GM18511 (cell line): ENCODE data around the gene POU6F1.

Source experiments
- ATAC-seq: cut with Tn5 transposase; IDR thresholded peaks from one replicate; pipeline ENCODE4 v1.9.1; 2021; ENCODE audit warnings: mild to moderate bottlenecking, moderate library complexity; ENCODE audit not compliant: unreplicated experiment

POU6F1 gene

DNA sequence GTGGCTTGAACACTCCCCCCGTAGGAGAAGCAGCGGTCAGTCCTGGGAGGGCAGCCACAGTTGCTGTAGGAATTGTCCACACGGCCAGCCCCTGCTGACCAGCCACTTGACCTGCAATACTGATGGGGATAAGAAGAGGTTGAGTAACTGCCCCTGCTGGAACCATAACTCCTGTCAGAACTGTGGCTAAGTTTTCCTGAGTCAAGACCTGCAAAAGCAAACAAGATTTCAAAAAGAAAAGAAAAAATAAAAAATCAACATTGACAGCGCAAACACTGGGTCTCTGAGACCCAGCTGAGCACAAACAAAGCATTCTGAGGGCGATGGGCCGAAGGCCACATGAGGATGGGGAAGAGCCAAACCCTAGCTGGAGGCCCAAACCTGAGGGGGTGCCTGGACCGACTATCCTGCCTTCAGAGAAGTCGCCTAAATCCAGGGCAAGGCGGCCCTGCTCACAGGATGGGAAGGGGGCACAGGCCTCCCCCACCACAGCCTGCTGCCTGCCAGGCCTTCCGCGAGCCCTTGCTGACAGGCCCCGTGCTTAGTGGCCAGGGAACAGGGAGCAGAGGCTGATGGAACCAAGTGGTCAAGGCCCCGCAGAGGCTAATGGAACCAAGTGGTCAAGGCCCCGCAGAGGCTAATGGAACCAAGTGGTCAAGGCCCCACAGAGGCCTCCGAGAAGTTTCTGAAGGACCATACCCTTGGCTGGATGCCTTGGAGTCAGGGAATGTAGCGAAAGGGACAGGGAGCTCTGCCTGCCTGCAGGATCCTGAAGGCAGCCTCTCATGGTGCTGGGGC, 19.1 kb downstream of the POU6F1 start:
- ATAC-seq = no peak

DNA sequence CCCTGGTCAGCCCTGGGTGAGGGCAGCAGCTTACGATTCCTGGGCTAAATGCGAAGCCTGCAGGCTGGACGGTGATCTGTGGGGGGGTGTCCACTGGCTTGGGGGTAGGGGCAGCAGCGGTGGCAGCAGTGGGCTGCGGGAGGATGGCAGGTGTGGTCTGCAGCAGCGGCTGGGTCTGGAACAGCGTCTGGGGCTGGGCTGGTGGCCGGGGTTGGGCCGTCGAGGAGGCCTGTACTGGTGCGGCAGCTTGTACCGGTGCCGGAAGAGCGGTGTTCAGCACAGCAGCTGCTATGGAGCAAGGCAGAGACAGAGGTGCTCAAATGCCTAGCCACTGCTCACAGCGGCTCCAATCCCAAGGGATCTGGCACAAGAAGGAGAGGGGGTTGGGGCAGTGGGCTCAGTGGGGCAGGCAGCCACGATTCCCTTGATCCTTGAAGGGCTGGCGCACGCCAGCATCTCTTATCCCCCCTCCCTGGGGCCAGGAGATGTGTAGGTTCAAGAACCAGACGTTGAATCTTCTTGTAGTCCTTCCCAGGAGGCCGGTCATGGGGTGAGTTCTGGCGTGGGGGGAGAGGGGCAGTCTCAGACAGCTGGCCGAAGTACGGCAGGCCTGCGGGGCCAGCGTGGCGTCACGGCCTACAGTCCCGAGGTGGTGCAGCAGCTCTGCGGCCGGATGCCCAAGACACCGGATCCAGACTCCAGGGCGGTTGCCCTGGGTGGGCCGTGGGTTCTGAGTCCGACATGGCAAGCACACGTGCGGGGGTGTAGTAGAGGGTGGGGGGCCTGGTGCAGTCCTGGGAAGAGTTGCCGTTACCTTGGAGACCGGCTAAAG, 19.9 kb downstream of the POU6F1 start:
- no peak for ATAC-seq

DNA sequence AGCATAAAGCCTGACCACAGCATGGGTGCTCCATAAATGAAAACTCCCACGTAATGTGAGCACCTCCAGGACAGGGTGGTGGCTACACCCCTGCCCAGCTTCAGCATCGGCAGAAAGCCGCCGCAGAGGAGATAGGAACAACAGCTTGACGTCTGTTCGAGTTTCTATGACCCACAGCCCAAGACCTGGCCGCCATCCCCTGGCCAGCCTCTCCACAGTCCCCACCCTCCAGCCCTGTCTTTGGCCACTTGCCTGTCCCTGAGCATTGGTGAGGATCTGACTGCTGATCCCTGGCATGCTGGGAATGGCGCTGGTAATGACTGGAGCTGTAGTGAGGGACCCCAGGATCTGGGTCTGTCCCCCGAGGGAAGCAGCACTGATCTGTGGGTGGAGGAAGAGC, 21.3 kb downstream of the POU6F1 start:
- ATAC-seq = no peak

DNA sequence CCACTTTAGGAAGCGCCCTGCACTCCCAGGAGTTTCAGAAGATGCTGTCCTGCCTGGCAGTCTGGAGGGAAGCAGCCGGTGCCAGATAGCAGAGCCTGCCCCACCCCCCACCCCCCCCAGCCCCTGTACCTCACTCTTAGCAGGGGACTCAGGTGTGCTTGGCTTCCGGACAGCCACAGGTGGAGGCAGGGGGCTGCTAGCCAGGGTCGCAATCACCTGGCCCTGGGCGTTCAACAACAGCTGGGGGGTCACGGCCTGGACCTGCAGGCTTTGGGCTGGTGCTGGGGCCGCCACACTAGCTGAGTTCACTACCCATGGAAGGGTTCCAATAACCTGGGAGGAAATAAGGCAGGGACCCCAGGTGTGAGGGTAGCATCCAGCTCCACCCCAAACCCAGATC, 22.0 kb downstream of the POU6F1 start:
- no peak for ATAC-seq

DNA sequence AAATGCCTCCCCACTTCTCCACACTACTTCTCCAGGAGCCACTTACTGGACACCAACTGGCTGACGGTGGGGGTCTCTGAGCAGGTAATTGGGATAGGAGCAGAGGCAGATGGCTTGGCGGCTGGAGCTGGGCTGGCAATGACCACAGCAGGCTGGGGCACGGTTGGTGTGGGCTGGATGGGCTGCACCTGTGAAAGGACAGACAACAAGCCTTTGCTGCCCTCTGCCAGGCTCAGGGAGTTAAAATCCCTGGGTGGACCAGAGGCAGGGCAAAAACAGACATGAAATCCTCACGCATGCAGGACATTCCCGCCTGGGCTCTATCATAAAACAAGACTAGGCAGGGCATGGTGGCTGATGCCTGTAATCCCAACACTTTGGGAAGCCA, 25.6 kb downstream of the POU6F1 start:
- ATAC-seq = no peak

DNA sequence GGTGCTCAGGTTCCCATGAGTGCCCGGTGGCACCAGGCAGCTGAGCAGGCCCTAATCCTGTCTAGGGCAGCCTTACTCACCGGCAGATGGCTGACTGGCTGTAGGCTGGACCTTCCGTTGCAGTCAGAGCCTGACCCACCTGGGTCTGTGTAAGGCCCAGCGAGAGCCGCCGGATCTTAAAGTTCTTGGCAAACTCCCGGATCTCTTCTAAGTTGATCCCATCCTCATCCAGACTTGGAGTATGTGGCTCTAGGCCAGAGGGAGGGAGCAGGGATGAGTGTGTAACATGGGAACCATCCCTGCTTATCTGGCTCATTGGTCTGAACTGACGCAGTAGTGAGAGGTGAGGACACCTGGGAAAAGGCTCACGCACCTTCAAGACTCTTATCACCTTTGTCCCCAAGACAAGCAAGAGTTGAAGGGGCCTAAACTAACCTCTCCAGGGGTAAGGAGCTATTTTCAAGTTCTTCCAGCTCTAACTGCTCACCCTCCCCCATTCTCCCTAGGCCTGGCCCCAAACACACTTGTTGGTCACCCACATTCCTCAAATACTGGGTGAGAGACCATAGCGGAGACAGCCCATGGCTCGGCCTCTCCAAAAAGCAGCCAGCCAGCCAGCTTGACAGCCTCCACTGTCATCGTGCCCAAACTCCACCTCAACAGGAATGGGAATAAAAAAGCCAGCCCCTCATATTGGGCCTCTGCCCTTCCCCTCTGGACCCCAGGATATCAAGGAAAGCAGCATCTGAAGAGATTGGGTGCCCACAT, 26.2 kb downstream of the POU6F1 start:
- no peak for ATAC-seq

DNA sequence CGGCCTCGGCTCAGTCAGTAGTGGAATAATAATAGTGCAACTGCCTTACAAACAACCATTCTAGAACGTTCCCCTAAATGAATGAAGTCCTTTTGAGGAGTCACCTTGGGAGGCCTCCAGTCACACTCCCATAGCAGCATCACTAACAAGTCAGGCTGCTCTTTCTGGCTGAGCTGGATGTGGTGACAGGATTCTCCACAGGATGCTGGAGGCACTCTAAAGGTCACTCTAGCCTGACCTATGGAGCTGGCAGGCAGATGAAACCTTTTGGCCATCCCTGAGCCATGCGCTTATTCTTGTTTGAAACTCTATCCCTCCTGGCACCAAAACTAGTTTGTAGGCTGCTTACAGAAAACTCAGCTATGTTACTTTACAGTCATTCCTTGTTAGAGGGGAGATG, 27.0 kb downstream of the POU6F1 start:
- no peak for ATAC-seq

DNA sequence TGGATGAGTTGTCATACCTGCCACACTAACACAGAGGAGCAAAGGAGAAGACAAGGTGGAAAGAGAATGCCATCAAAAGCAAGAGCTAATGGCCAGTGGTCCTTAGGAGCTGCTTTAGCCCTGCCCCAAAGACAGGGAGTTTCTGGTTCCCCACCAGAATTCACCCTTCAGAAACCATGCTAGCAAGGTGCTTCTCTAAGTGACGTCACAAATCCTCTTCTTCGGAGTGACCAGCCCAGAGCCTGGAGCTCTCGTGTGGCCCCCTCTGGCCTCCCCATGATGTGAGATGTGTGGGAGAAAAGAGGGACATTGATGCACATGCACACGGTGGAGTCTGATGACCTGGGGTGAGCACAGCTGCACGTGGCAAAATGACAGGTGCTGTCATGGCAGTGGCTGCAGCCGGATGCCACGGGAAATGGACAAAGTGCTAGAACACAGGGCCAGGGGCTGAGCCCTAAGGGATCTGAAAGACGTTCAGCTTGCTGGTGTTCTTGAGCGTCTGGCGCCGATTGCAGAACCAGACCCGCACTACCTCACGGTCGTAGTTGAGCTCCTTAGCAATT, 28.0 kb downstream of the POU6F1 start:
- ATAC-seq = no peak

DNA sequence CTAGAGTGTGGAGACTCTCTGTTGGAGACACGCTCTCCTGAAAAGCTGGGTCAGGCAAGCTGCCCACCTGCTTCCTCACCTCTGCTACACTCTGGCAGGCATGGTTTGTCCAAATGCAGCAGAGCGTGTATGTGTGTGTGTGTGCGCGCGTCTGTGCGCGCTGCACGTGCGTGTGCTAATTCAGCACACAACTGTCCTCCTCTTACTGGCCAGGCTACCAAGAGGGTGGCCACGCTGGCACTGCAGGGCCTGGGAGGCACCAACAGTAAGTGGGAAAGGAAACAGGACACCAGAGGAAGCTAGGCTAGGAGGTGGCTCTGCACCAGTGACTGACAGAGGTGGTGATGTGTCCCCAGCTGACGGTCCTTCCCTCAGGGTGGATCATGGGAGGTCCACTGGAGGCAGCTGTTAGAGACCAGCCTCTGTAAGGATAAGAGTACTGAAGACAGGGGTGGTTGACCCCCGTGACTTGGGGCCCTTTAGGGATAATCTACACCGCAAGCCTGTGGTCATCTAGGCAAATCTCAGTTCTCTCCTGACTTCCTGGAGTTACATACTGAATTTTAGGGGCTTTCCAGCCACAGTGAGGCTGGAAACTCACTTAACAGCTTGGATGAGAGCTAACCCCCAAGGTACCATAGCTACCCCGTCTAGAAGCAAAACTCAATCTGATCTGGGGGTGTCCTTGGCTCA, 29.4 kb downstream of the POU6F1 start:
- no peak for ATAC-seq

DNA sequence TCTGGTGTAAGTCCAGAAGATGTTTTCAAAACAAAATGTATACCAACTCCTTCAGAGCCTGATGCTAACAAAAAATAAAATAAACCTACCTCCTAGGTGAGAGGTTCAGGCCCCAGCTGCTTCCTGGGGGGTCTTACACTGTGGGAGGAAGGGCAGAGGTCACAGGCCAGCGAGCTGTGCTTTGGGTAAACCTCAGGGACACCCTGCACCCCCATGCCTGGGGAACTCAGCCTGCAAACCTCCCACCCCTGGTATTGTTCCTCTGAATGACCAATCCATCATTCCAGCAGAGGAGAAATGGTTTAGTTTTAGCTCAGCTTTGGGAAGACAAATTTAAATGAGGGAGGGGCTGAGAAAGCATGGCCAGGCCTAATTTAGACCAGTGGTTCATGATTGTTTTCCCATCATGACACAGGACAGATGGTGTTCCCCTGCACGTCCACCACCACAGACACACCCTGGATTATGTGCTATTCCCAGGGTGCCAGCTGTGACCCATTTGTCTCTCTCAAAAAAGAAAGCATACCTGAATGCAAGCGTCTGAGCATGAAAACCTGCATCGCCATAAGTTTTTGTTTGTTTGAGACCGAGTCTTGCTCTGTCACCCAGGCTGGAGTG, 30.4 kb downstream of the POU6F1 start:
- ATAC-seq = no peak

DNA sequence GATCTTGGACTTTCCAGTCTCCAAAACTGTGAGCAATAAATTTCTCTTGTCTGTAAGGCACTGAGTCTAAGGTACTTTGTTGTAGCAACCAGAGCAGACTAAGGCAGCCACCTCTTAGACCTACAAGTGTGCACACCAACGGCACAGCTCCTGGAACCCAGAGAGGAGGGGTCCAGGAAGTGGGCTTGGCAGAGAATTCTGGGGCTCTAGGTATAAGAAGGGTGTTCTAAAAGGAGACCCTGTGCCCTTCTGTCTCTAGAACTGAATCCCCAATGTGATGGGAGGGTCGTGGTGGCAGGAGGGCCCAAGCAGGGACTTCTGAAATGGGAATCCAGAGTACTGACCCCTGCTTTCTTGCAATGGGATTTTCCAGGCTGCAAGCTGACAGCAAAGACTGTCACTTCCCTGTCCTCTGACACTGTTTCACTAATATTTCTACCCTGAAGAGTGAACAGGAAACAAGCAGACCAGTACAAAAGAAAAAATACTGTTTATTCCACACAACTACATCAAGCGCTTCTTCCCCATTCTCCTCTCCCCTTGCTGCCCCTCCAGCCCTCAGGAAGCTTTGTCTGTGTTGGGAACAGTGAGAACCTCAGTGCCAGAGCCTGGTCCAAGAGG, 31.3 kb downstream of the POU6F1 start:
- no peak for ATAC-seq

DNA sequence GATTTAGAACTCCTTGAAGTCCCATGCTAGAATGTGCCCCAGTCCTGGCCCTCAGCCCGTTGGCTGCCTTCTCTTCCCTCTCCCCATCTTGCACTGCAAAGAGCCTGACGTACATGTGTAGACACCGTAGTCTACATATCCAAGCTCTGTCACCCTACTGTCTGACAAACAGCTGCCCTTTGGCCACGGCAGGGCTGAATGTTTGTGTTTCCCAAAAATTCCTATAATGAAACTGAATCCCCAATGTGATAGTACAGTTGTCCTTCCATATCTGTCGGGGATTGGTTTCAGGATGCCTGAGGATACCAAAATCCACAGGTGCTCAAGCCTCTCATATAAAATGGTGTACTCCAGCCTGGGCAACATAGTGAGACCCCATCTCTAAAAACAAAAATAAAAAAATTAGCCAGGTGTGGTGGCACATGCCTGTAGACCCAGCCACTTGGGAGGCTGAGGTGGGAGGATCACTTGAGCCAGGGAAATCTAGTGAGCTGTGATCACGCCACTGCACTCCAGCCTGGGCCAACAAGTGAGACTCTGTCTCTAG, 32.6 kb downstream of the POU6F1 start:
- ATAC-seq = no peak

DNA sequence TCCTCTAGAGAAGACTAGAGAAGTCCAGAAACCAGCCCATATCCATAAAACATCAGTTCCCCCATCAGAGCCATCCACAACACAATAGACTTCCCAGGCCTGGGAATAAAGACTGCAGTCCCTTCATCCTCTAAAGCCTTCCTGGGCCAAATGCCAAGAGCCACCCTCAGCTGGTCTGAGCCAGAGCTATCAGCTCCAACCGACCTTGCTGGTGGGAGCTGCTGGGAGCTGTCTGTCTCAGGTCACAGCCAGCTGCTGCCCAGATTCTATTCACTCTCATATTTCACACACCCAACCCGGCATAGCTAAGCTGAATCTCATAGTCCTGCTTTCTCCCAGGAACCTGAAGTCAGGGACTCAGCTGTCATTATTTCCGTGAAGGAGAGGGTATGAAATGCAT, 34.0 kb downstream of the POU6F1 start:
- ATAC-seq = no peak

DNA sequence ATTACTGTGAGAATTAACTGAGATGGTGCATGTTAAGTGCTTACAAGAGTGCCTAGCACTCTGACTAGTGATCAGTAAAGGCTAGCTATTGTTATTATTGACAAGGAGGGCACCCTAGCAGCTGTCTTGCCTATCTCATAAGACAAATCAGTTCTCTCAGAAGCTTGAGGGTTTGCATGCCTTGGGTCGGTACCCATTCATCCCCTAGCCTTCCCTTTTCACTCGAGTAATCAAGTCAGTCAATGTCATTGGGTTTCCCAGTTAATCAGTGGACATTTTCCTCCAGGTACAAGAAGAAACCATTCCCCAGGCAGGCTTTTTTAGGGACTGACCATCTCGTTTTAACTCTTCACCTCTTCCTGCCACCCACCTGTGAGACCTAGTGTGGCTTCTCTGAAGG, 34.5 kb downstream of the POU6F1 start:
- ATAC-seq = no peak

DNA sequence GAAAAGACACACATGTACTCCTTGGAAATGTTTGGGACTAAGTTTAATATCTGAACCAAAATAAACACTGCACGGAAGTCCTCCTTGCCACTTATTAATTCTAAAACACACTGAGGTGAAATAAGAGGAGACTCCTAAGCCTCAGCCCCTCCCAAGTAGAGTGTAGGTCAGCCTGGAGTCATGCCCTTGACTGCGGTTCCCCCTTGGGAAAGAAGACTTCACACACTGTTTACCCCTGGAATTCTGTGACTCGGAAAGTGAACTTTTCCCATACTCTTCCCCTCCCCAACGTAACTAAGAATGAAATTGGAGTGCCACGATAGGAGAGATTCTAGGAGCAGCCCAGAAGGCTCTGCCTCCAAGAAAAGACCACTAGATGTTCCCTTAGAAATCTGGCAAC, 36.3 kb downstream of the POU6F1 start:
- no peak for ATAC-seq

DNA sequence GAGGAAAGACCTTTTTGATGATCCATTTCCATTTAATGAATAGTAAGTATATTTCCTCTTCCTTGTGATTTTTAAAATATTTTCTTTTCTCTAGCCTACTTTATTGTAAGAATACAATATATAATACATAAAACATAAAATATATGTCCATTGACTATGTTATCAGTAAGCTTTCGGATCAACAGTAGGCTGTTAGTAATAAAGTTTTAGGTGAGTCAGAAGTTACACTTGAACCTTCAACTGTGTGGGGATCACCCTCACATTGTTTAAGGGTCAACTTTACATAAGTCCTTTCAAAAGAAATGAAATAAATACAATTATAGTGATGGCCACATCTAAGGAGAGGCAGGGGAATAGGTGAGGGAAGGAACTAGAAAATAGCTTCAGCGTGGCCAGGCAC, 40.0 kb downstream of the POU6F1 start:
- ATAC-seq = no peak

DNA sequence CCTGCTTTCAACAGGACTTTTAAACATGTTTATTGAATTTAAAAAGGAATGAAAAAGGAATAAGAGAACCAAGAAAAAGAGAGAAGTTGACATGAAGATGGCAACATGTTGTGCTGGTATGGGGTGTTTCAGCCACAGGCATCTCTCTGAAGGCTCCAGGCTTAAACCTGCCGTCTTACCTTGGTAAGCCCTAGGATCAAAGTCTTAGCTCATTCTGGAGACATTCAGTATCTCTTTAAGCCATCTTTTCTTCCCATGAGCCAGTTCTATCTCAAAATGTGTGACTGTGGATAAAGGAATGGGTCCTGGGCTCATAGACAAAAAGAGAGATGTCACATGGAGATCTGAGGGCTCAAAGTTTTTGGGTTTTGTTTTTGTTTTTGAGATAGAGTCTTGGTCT, 43.4 kb downstream of the POU6F1 start:
- no peak for ATAC-seq

DNA sequence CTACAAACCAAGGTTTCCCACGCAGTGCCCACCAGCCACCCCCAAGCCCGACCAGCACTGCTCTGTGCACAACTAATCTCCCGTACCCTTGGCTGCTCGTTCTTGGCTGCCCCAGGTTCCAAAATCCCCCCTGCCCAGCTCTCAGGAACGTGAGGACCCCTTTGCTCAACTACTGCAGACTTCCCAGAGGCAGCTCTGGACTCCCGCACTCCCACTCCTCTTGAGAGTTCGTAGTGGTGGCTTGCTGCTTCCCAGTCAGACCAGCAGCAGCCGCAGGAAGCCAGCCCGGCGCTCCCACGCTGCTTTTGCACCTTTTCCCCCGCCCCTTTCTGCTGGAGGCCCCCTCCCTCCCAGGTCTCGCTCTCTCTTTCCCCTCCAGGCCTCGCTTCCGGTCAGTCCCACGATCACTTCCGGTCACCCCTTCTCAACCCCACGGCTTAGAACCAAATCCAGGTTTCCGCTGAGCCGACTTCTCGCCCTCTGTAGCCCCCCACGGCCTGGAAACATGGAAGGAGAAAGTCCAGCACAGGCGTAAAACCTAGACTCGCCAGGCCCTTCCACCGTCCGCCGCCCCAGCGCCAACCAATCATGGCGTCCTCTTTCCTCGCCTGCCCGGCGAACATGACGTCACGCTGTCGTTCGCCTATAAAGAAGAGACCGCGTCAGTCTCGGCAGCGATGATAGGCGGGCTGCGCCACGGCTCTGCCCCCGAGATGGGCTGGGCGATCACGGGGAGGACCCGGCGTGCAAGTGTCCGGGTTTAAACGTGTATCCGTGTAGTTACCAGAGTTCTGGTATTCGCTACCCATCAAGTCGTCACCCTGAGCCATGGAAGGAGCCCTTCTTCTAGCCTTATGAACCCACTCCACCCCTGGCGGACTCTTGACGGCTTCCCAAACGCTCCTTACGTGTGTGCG, 45.1 kb downstream of the POU6F1 start, which contains the start of gene TFCP2:
Gene TFCP2, minus strand, starts transcription at position 621 of the 917 bp plus-strand sequence. CDS start 713 bp downstream, outside the sequence.
- ATAC-seq = peak; percentile 96
